HEK293T (cell line): ENCODE data around the gene LILRB3.
"Not testable (repeated sequence)": the region's sequence is repeated elsewhere in the genome, so short reads cannot be mapped to it uniquely, and the experiment has no call there.

ENCODE experiments used
- SUZ12 ChIP-seq: fragments of 450-650 bp; IDR thresholded peaks from 2 replicates; pipeline ENCODE4 v1.6.1; 2016; ENCODE audit warnings: mild to moderate bottlenecking
- TARDBP ChIP-seq: fragments of 450-650 bp; IDR thresholded peaks from 2 replicates; pipeline ENCODE4 v1.6.1; 2016

DNA sequence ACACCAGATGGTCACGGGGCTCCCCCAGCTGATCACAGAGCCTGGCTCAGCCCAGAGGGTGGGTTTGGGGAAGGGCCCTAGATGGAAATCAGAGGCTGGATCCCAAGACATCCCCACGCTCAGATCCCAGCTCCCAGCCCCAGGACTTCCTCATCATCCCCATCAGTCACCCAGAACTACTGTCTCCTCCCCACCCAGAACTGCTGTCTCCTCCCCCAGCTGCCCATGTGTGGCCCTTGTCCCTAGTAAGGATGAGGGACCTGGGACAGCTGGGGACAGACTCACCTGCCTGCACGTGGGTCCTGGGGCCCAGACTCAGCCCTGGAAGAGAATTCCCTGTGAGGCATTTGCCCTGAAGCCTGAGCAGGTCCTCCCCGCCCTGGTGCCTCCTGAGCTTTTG, 19.4 kb upstream of the LILRB3 start:
- not testable (repeated sequence) for TF ChIP-seq TARDBP, SUZ12
